NCI-H524 (cell line): ENCODE measurements around the gene MLLT10.

Source experiments
- DNase-seq, 2 experiments: peaks; one replicate each; lab custom pipeline; 2025; lab: John Stamatoyannopoulos, UW

Gene MLLT10

GRCh38 chr10:21791276-21791675, 257.2 kb downstream of the MLLT10 start:
- DNase-seq = no peak
